ENCODE results near the gene CDYL. TPM values are rescaled to one million over a fixed set of nuclear protein-coding genes. Genes with fewer than 3 reads are reported as not detected.

Gene CDYL
- total and polyA plus RNA-seq, 10 donors, result 6.8 to 48.4 (median 35.3) TPM

GRCh38 chr6:4944325-4944724 lies 168.1 kb downstream of the CDYL start:
- peaks cover 0 to 83% (median 30%) of the 10 kb centered on the region in 6 donors for H3K36me3 ChIP-seq
- no peaks in the 10 kb centered on the region for H3K9me3 ChIP-seq
- no peaks in the 10 kb centered on the region for H3K27me3 ChIP-seq (replicated peaks in 1 of 7)
- no peak for DNase-seq
- intact Hi-C loops (cut with DNase I; ENCODE audit: low total_unique reads), result no loop called here
- H3K4me3 ChIP-seq, result no peak overlapping the region
- WGBS, 5 donors, result 90 to 99% (median 97%) methylated on average over 8 of the region's 8 CpGs
- TF ChIP-seq CTCF (IDR thresholded peaks at IDR 0.05 in 8 of 11, conservative IDR thresholded peaks at IDR 0.05 in 3 of 11), result no peak
- TF ChIP-seq POLR2A (IDR thresholded peaks at IDR 0.05), result no peak
- no peak for TF ChIP-seq POLR2AphosphoS5 (IDR thresholded peaks at IDR 0.05)
- H3K4me1 ChIP-seq, result peaks cover 7 to 38% (median 19%) of the 10 kb centered on the region in 6 donors
- no peak overlapping the region for H3K27ac ChIP-seq

- Histone ChIP-seq H3K4me3 (no peak overlapping the region), H3K9me3 (no peaks in the 10 kb centered on the region), H3K27me3 (replicated peaks in 1 of 7) (no peaks in the 10 kb centered on the region), H3K27ac (no peak overlapping the region), H3K36me3 (peaks cover 0 to 88% (median 43%) of the 10 kb centered on the region in 6 donors), H3K4me1 (peaks cover 7 to 26% (median 15%) of the 10 kb centered on the region in 6 donors)
- 92 to 96% (median 95%) methylated on average over 3 to 11 of the region's 11 CpGs for WGBS, 5 donors
- DNase-seq, result no peak
- TF ChIP-seq POLR2A (IDR thresholded peaks at IDR 0.05), result no peak
- peak in 1 of 3 donors; percentile 26 for TF ChIP-seq POLR2AphosphoS5 (IDR thresholded peaks at IDR 0.05)
- intact Hi-C loops (cut with DNase I; ENCODE audit: low total_unique reads), result no loop called here
Measured at GRCh38 chr6:4946521-4946920, 170.3 kb downstream of the CDYL start.

- peaks cover 0 to 99% (median 53%) of the 10 kb centered on the region in 6 donors for H3K36me3 ChIP-seq
- no peaks in the 10 kb centered on the region for H3K27me3 ChIP-seq (replicated peaks in 1 of 7)
- H3K4me3 ChIP-seq, result no peak overlapping the region
- no peaks in the 10 kb centered on the region for H3K9me3 ChIP-seq
- DNase-seq, result no peak
- TF ChIP-seq POLR2A (IDR thresholded peaks at IDR 0.05) (no peak), POLR2AphosphoS5 (IDR thresholded peaks at IDR 0.05) (peak in 1 of 3 donors; percentile 9), CTCF (IDR thresholded peaks at IDR 0.05 in 8 of 11, conservative IDR thresholded peaks at IDR 0.05 in 3 of 11) (no peak)
- intact Hi-C loops (cut with DNase I; ENCODE audit: low total_unique reads), result no loop called here
- no peak overlapping the region for H3K27ac ChIP-seq
- 86 to 98% (median 93%) methylated on average over 12 to 13 of the region's 13 CpGs for WGBS, 5 donors
- H3K4me1 ChIP-seq, result peaks cover 0 to 14% (median 5%) of the 10 kb centered on the region in 6 donors
Measured at GRCh38 chr6:4947716-4948115, 171.5 kb downstream of the CDYL start.

- peaks cover 0 to 99% (median 63%) of the 10 kb centered on the region in 6 donors for H3K36me3 ChIP-seq
- WGBS, 5 donors, result 93 to 97% (median 95%) methylated on average over 14 to 15 of the region's 15 CpGs
Measured at GRCh38 chr6:4948781-4949450, 172.7 kb downstream of the CDYL start.

More at GRCh38 chr6:4948781-4949450, 172.7 kb downstream of the CDYL start:
- Histone ChIP-seq H3K27me3 (replicated peaks in 1 of 7) (no peaks in the 10 kb centered on the region), H3K27ac (no peak overlapping the region), H3K4me3 (no peak overlapping the region), H3K9me3 (no peaks in the 10 kb centered on the region), H3K4me1 (peaks cover 0 to 2% (median 0%) of the 10 kb centered on the region in 6 donors)
- TF ChIP-seq POLR2A (IDR thresholded peaks at IDR 0.05) (no peak), CTCF (IDR thresholded peaks at IDR 0.05 in 8 of 11, conservative IDR thresholded peaks at IDR 0.05 in 3 of 11) (no peak), POLR2AphosphoS5 (IDR thresholded peaks at IDR 0.05) (no peak)
- DNase-seq, result no peak
- intact Hi-C loops (cut with DNase I; ENCODE audit: low total_unique reads), result no loop called here
